ENCODE results near the gene CREB5.

Gene CREB5

GRCh38 chr7:28856656-28857055, 444.3 kb downstream of the CREB5 start:
- TF ChIP-seq SIN3A (IDR thresholded peaks at IDR 0.05; ENCODE audit: borderline replicate concordance, insufficient read depth, low read length) (no peak), FOXP2 (optimal IDR thresholded peaks at IDR 0.05; ENCODE audit: borderline replicate concordance, extremely low read depth, extremely low read length, insufficient read depth) (no peak), POLR2AphosphoS5 (IDR thresholded peaks at IDR 0.05; ENCODE audit: low read depth, low read length) (no peak), TAF1 (IDR thresholded peaks at IDR 0.05; ENCODE audit: borderline replicate concordance, insufficient read depth, low read length) (no peak)
- TF ChIP-seq, protein P1, sequence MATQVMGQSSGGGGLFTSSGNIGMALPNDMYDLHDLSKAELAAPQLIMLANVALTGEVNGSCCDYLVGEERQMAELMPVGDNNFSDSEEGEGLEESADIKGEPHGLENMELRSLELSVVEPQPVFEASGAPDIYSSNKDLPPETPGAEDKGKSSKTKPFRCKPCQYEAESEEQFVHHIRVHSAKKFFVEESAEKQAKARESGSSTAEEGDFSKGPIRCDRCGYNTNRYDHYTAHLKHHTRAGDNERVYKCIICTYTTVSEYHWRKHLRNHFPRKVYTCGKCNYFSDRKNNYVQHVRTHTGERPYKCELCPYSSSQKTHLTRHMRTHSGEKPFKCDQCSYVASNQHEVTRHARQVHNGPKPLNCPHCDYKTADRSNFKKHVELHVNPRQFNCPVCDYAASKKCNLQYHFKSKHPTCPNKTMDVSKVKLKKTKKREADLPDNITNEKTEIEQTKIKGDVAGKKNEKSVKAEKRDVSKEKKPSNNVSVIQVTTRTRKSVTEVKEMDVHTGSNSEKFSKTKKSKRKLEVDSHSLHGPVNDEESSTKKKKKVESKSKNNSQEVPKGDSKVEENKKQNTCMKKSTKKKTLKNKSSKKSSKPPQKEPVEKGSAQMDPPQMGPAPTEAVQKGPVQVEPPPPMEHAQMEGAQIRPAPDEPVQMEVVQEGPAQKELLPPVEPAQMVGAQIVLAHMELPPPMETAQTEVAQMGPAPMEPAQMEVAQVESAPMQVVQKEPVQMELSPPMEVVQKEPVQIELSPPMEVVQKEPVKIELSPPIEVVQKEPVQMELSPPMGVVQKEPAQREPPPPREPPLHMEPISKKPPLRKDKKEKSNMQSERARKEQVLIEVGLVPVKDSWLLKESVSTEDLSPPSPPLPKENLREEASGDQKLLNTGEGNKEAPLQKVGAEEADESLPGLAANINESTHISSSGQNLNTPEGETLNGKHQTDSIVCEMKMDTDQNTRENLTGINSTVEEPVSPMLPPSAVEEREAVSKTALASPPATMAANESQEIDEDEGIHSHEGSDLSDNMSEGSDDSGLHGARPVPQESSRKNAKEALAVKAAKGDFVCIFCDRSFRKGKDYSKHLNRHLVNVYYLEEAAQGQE (IDR thresholded peaks at IDR 0.05; ENCODE audit: insufficient read depth in 1 of 2, low read depth in 2 of 2, low read length in 2 of 2) = no peak

DNA sequence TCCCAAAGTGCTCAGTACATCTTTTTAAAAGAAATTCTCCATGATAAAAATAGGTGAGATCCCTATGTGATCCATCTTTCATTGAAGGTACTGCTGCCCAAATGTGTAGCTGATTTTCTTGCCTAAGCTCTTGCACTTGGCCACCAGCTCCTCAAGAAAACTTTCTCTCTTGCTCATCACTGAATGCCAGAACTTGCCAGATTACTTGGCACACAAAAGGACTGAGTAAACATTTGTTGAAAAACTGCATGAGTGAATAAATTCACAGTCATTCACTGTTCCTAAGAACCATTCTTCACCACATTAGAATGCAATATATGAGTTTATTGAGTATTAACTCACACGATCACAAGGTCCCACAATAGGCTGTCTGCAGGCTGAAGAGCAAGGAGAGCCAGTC, 445.9 kb downstream of the CREB5 start:
- TF ChIP-seq SIN3A (IDR thresholded peaks at IDR 0.05; ENCODE audit: borderline replicate concordance, insufficient read depth, low read length) (no peak), TAF1 (IDR thresholded peaks at IDR 0.05; ENCODE audit: borderline replicate concordance, insufficient read depth, low read length) (no peak), POLR2AphosphoS5 (IDR thresholded peaks at IDR 0.05; ENCODE audit: low read depth, low read length) (no peak), FOXP2 (optimal IDR thresholded peaks at IDR 0.05; ENCODE audit: borderline replicate concordance, extremely low read depth, extremely low read length, insufficient read depth) (no peak)
- TF ChIP-seq, protein P1 (IDR thresholded peaks at IDR 0.05; ENCODE audit: insufficient read depth in 1 of 2, low read depth in 2 of 2, low read length in 2 of 2) = no peak

GRCh38 chr7:28858895-28859294, 446.6 kb downstream of the CREB5 start:
- TF ChIP-seq SIN3A (IDR thresholded peaks at IDR 0.05; ENCODE audit: borderline replicate concordance, insufficient read depth, low read length) (no peak), FOXP2 (optimal IDR thresholded peaks at IDR 0.05; ENCODE audit: borderline replicate concordance, extremely low read depth, extremely low read length, insufficient read depth) (no peak), TAF1 (IDR thresholded peaks at IDR 0.05; ENCODE audit: borderline replicate concordance, insufficient read depth, low read length) (no peak), POLR2AphosphoS5 (IDR thresholded peaks at IDR 0.05; ENCODE audit: low read depth, low read length) (no peak)
- TF ChIP-seq, protein P1 (IDR thresholded peaks at IDR 0.05; ENCODE audit: insufficient read depth in 1 of 2, low read depth in 2 of 2, low read length in 2 of 2) = no peak

DNA sequence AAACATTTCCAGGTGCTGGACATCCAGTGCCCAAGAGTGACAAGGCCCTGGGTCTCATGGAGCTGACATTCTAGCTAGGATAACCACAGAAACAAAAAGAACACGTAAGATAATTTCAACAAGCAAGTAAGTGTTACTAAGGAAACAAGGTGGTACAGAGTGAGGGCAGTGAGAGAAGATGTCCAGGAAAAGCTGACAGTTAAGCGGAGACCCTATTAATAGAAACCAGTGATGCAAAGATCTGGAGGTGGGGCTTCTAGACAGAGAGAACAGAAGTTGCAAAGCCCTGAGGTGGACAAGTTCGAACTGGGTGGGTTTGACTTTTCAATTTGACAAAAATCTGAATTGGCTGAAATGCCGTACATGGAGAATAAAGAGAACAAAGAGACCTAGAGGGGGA, 449.5 kb downstream of the CREB5 start:
- TF ChIP-seq, protein P1 (IDR thresholded peaks at IDR 0.05; ENCODE audit: insufficient read depth in 1 of 2, low read depth in 2 of 2, low read length in 2 of 2) = no peak
- TF ChIP-seq TAF1 (IDR thresholded peaks at IDR 0.05; ENCODE audit: borderline replicate concordance, insufficient read depth, low read length) (no peak), FOXP2 (optimal IDR thresholded peaks at IDR 0.05; ENCODE audit: borderline replicate concordance, extremely low read depth, extremely low read length, insufficient read depth) (no peak), SIN3A (IDR thresholded peaks at IDR 0.05; ENCODE audit: borderline replicate concordance, insufficient read depth, low read length) (no peak), POLR2AphosphoS5 (IDR thresholded peaks at IDR 0.05; ENCODE audit: low read depth, low read length) (no peak)
